Measurements from ENCODE around the gene TMF1.

Gene TMF1, protein sequence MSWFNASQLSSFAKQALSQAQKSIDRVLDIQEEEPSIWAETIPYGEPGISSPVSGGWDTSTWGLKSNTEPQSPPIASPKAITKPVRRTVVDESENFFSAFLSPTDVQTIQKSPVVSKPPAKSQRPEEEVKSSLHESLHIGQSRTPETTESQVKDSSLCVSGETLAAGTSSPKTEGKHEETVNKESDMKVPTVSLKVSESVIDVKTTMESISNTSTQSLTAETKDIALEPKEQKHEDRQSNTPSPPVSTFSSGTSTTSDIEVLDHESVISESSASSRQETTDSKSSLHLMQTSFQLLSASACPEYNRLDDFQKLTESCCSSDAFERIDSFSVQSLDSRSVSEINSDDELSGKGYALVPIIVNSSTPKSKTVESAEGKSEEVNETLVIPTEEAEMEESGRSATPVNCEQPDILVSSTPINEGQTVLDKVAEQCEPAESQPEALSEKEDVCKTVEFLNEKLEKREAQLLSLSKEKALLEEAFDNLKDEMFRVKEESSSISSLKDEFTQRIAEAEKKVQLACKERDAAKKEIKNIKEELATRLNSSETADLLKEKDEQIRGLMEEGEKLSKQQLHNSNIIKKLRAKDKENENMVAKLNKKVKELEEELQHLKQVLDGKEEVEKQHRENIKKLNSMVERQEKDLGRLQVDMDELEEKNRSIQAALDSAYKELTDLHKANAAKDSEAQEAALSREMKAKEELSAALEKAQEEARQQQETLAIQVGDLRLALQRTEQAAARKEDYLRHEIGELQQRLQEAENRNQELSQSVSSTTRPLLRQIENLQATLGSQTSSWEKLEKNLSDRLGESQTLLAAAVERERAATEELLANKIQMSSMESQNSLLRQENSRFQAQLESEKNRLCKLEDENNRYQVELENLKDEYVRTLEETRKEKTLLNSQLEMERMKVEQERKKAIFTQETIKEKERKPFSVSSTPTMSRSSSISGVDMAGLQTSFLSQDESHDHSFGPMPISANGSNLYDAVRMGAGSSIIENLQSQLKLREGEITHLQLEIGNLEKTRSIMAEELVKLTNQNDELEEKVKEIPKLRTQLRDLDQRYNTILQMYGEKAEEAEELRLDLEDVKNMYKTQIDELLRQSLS

DNA sequence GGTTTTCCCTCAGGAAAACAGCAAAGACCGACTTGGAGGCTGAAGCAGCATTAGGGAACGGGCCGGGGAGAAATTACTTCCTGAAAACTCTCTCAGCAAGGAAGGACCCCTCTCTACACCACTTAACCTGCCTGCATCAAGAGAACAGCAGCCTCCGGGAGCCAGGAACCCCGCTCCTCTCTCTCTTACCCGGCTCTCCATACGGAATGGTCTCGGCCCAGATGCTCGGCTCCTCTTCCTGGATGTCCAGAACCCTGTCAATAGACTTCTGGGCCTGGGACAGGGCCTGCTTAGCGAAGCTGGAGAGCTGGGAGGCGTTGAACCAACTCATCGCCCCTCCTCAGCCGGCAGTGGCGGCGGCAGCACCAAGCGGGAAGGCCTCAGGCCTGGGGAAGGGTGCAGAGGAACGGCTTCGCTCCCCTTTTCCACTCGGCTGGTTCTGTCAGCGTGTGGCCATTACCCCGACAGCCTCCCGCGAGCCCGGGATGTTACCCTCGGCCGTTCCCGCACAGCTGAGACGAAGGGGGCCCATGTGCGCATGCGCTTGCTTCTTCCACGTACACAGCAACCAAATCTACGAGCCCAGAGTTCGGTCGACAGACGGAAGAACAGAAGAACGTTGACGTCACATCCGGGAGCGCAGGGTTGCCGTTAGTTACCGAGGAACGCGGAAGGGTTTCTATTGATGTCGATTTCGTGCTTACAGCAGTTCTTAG is at the start of gene TMF1:
Gene TMF1 (minus strand): TSS at position 578 of the 716 bp plus-strand sequence. CDS start 247 bp downstream, at position 331.
- H3K4me3 ChIP-seq (replicated peaks in 1 of 2; ENCODE audit: low read depth in 2 of 2, low read length in 2 of 2): peak within 1 kb of the TSS; percentile 86 to 91
- DNase-seq (ENCODE audit: low read depth in 2 of 2): peak; percentile 99
- TF ChIP-seq, protein P1, sequence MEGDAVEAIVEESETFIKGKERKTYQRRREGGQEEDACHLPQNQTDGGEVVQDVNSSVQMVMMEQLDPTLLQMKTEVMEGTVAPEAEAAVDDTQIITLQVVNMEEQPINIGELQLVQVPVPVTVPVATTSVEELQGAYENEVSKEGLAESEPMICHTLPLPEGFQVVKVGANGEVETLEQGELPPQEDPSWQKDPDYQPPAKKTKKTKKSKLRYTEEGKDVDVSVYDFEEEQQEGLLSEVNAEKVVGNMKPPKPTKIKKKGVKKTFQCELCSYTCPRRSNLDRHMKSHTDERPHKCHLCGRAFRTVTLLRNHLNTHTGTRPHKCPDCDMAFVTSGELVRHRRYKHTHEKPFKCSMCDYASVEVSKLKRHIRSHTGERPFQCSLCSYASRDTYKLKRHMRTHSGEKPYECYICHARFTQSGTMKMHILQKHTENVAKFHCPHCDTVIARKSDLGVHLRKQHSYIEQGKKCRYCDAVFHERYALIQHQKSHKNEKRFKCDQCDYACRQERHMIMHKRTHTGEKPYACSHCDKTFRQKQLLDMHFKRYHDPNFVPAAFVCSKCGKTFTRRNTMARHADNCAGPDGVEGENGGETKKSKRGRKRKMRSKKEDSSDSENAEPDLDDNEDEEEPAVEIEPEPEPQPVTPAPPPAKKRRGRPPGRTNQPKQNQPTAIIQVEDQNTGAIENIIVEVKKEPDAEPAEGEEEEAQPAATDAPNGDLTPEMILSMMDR (IDR thresholded peaks at IDR 0.05; ENCODE audit: low read depth, low read length): no peak

DNA sequence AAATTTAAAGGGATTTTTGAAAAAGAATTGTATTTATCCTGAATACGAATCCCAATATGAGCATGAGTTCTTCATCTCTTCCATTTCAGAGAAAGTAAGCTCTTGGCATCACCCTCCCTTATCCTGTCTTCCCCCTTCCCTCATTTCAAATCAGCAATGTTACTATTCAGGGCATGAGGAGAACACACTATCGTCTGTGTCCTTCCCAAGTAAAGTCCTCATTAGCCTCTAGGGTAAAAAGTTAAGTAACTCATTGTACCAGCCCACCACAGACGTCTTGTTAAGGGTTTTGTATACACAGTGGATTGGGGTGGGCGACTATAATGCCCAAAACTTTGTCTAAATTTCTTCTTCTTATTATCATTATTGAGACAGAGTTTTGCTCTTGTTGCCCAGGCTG is 47.4 kb upstream of the TMF1 start:
- DNase-seq (ENCODE audit: low read depth in 2 of 2): no peak
- no peak overlapping the region for H3K4me3 ChIP-seq (replicated peaks in 1 of 2; ENCODE audit: low read depth in 2 of 2, low read length in 2 of 2)
- TF ChIP-seq, protein P1 (IDR thresholded peaks at IDR 0.05; ENCODE audit: low read depth, low read length): no peak

DNA sequence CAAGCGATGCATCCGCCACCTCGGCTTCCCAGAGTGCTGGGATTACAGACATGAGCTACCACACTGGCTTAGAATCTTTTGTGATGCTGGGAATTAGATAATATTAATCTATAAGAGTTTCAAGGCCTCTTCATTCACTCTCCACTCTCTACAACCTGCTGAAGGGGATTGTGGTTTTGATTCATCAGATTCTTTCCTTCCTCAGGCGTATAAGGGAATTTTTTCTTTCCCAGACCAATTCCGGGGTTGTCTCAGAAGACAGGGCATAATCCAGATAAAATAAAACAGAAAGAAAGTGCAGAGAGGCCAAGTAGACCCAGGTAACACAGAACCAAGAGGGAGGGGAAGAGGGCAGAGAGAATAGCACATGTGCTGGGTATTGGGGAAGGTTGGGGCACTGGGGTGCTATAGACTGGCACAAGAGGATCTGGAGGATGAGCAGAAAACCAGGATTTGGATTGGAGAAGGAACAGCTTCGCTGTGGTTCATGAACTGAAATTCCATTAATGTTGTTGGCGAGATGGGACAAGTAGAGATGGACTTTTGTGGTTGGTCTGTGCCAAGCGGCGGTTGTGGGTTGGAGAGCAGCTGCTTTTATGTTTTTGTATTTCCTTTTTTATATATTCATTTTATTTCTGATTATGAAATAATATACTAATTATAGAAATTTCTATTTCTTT is 45.4 kb upstream of the TMF1 start:
- no peak overlapping the region for H3K4me3 ChIP-seq (replicated peaks in 1 of 2; ENCODE audit: low read depth in 2 of 2, low read length in 2 of 2)
- TF ChIP-seq, protein P1 (IDR thresholded peaks at IDR 0.05; ENCODE audit: low read depth, low read length): no peak
- no peak for DNase-seq (ENCODE audit: low read depth in 2 of 2)

DNA sequence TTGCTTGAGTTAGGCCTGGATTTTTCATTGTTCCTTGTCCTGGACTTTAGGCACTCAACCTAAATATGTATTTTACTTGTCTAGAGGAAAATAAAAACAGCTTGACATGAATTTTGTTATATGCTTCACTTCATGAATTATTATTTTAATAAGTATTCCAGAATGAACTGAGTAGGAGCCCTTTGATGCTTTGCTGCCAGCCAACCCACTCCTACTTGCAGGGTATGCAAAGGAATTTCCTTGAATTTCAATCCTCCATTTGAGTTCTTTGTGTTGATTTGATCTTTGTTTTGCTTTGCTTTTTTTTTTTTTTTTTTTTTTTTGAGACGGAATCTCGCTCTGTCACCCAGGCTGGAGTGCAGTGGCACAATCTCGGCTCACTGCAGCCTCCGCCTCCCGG is 44.2 kb upstream of the TMF1 start:
- TF ChIP-seq, protein P1 (IDR thresholded peaks at IDR 0.05; ENCODE audit: low read depth, low read length): no peak
- no peak overlapping the region for H3K4me3 ChIP-seq (replicated peaks in 1 of 2; ENCODE audit: low read depth in 2 of 2, low read length in 2 of 2)

DNA sequence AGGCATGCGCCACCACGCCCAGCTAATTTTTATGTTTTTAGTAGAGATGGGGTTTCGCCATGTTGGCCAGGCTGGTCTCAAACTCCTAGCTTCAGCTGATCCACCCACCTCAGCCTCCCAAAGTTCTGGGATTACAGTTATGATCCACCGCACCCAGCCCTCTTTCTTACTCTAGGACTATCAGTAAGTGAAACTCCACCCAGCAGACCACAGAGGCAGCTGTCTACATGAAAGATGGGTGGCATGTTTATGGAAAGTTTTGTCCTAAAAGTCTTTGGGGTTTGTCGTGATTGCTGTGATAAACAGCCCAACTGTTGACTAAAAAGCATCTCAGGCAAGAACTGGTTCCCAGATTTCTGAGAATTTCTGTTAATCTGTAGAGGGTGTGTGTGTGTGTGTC is 43.5 kb upstream of the TMF1 start:
- no peak overlapping the region for H3K4me3 ChIP-seq (replicated peaks in 1 of 2; ENCODE audit: low read depth in 2 of 2, low read length in 2 of 2)
- DNase-seq (ENCODE audit: low read depth in 2 of 2): no peak

More for the DNA sequence above, 44.2 kb upstream of the TMF1 start:
- no peak for DNase-seq (ENCODE audit: low read depth in 2 of 2)

More for the DNA sequence above, 43.5 kb upstream of the TMF1 start:
- TF ChIP-seq, protein P1 (IDR thresholded peaks at IDR 0.05; ENCODE audit: low read depth, low read length): no peak

All from cardiac fibroblast (primary cell).